DLD1 (cell line): ENCODE measurements around the gene MFSD12.

ENCODE experiments used
- in situ Hi-C: cut with HindIII; loops from 2 replicates; pipeline ENCODE4 v1.10.0; 2017; ENCODE audit warnings: low sequenced_read_pairs

The MFSD12 gene

GRCh38 chr19:3557461-3558248, at the start of gene MFSD12:
TSS of gene MFSD12 (minus strand) at chr19:3557586. CDS start at chr19:3557403, 183 bp downstream.
- in situ Hi-C loops: no loop called here

GRCh38 chr19:3606690-3607289, 49.4 kb upstream of the MFSD12 start, which contains the start of gene TBXA2R:
TSS of gene TBXA2R (minus strand) at chr19:3606875. CDS start at chr19:3600634, 6,241 bp downstream.
- in situ Hi-C loops: no loop called here

GRCh38 chr19:3606174-3606689, 48.8 kb upstream of the MFSD12 start:
- in situ Hi-C loops: no loop called here

GRCh38 chr19:3605770-3606169, 48.4 kb upstream of the MFSD12 start:
- in situ Hi-C loops: no loop called here

DNA sequence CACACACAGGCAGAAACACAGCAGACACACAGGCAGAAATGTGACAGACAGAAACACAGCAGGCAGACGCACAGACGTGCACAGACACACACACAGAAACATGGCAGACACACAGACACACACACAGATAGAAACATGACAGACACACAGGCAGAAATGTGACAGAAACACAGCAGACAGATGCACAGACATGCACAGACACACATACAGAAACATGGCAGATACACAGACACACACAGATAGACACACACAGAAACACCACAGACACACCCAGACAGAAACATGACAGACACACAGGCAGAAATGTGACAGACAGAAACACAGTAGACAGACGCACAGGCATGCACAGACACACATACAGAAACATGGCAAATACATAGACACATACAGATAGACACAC, 48.0 kb upstream of the MFSD12 start:
- in situ Hi-C loops: no loop called here

GRCh38 chr19:3604987-3605343, 47.6 kb upstream of the MFSD12 start:
- in situ Hi-C loops: no loop called here

GRCh38 chr19:3604227-3604986, 47.0 kb upstream of the MFSD12 start:
- in situ Hi-C loops: no loop called here

DNA sequence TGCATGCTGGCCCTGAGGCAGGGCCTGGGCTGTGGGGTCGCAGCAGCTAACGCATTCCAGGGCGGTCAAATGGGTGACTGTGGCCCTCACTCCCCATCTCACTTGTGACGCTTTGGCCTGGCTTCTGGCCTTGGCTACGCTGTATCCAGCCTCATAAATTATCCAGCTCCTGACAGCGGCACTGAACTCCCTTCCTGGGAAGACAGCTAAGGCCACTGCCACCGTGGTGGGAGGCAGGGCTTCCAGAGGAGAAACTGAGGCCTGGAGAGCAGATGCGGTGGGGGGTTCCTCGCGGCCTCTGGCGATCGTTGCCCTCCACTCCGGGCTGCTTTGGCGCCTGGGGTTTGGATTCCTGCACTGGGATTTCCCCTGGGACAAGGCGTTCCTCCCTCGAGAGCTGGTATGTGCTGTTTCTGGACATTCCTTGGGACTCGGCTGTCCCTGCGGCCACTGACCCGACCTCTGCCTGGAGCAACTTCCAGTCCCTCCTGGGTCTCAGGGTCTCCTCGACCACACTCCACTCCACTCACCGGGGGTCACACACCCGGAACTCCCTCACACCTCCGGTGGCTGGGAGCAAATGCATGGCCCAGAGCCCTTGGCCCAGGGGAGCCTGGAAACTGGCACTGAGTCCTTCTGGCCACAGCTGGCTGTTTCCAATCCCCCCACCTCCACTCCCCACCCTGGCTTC, 45.9 kb upstream of the MFSD12 start:
- in situ Hi-C loops: no loop called here

DNA sequence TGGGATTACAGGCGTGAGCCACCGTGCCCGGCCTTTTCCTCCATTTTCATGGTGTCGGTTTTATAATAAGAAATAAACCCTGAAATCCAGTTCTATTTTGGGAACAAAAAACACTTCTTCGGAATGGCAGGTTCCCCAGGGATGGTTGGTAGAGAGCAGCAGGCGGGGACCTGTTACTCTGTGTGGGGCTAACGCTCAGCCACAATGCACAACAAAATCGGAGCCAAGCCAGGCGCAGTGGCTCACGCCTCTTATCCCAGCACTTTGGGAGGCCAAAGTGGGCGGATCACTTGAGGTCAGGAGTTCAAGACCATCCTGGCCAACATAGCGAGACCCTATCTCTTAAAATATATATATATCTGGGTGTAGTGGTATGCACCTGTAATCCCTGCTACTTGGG, 43.6 kb upstream of the MFSD12 start:
- in situ Hi-C loops: no loop called here

GRCh38 chr19:3599776-3600187, 42.4 kb upstream of the MFSD12 start:
- in situ Hi-C loops: no loop called here

DNA sequence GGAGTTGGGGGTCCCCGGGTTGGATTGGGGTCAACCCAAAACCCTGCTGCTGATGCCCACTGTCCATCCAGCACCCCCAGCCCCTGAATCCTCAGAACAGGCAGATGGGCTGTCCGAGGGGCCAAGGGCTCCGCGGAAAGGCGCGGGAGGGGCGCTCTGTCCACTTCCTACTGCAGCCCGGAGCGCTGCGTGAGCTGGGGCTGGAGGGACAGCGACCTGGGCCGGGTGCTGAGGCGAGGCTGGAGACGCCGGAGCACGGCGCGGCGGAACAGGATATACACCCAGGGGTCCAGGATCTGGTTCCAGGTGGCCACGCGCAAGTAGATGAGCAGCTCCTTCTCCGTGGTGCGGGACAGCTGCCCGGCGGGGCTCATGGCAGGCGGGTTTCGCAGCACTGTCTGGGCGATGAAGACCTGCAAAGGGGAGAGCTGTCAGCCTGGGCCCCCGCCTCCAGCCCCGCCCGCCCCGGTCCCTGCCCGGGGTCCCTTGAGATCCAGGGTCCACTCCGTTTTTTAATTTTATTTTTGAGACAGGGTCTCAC, 38.2 kb upstream of the MFSD12 start:
- in situ Hi-C loops: no loop called here

DNA sequence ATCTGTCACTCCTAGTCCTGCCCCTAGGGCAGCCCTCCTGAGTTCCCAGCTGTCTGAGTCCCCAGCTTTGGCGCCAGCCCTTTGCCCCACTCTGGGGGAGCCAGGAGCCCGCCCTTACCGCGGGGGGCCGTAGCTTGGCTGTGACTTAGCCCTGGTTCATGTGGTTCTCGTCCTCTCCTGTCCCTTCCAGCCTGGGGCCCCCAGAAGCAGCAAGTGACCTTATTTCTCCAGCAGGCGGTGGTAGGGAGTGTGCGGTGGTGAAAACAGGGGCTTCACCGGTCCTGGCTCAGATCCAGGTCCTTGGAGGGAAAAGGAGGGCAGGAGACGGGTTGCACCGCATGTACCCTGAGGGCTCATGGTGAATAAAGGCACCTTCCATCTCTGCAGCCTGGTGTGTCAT, 35.8 kb upstream of the MFSD12 start:
- in situ Hi-C loops: no loop called here

DNA sequence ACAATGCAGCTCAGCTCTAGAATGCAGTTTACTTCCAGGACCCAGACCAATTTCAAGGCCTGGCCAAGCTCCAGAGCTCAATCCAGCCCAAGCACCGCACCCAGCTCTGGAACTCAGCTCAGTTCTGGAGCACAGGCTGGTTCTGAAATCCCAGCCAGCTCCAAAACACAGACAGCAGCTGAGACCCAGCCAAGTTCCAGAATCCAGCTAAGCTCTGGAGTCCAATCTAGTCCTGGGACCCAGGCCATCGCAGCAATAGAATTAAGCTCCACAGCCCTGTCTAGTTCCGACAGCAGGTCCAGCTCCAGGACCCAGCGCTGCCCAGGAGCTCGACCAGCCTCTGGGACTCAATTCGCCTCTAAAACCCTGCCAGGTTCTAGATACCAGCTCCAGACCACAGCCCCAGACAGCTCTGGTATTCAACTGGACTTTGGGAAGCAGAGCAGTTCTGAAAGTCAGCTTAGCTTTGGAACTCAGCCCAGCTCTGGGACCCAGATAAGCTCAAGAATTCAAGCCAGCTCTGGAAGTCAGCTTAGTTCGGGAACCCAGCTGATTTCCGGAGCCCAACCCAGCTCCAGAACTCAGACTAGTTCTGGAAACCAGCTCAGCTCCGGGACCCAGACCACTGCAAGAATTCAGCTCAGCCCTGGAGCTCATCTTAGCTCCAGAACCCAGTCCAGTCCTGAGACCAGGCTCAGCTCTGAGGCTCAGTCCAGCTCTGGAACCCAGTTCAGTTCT, 34.7 kb upstream of the MFSD12 start:
- in situ Hi-C loops: no loop called here

- in situ Hi-C loops: no loop called here
Observed at GRCh38 chr19:3590991-3591659, 33.7 kb upstream of the MFSD12 start.

GRCh38 chr19:3589949-3590348, 32.6 kb upstream of the MFSD12 start:
- in situ Hi-C loops: no loop called here

GRCh38 chr19:3589439-3589838, 32.1 kb upstream of the MFSD12 start:
- in situ Hi-C loops: no loop called here

GRCh38 chr19:3586707-3587346, 29.4 kb upstream of the MFSD12 start:
- in situ Hi-C loops: no loop called here

DNA sequence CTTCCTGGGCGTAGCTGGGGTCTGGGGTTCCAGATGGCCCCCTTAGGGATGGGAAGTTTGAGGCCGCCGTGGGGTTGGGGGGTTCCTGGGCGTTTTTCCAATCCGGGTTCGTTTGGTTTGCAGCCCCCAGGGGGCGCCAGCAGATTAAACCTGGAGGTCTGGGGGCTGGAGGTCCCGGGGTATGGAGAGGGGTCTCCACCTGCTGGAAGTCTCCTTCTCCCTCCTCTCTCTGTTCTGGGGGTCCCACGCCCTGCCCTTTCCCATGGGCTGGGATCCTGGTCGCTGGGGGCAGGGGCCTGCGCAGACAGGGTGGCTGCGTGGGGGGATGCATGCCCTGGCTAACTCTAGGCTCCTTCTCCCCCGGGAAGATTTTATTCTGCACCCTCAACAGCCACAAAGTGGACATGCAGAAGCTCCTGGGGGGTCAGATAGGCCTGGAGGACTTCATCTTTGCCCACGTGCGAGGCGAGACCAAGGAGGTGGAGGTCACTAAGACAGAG, 28.8 kb upstream of the MFSD12 start:
- in situ Hi-C loops: no loop called here
